Retina (tissue), 1 donor: ENCODE results near the gene HYDIN.
"Not testable (repeated sequence)": the region's sequence is repeated elsewhere in the genome, so short reads cannot be mapped to it uniquely, and the experiment has no call there.

Experiments used
- DNase-seq: peaks from one replicate; pipeline ENCODE4 v3.0.0-alpha.2; 2016

Gene HYDIN

DNA sequence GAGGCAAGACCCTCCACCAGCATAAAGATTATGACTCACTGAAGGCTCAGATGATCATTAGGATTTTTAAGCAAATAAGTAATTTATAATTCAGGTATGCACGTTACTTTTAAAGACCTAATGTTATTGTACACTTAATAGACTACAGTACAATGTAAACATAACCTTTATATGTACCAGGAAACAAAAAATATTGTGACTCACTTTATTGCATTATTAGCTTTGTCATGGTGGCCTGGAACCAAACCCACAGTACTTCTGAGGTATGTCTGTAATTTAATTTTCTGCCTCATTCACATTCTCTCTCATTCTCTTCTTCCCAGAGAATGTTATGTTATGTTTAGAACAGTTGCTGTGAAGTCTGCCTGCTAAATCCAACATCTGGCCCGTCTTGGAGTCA, 407.8 kb downstream of the HYDIN start:
- not testable (repeated sequence) for DNase-seq

- DNase-seq = not testable (repeated sequence)
Observed at GRCh38 chr16:70818088-70818487, 412.4 kb downstream of the HYDIN start.

DNA sequence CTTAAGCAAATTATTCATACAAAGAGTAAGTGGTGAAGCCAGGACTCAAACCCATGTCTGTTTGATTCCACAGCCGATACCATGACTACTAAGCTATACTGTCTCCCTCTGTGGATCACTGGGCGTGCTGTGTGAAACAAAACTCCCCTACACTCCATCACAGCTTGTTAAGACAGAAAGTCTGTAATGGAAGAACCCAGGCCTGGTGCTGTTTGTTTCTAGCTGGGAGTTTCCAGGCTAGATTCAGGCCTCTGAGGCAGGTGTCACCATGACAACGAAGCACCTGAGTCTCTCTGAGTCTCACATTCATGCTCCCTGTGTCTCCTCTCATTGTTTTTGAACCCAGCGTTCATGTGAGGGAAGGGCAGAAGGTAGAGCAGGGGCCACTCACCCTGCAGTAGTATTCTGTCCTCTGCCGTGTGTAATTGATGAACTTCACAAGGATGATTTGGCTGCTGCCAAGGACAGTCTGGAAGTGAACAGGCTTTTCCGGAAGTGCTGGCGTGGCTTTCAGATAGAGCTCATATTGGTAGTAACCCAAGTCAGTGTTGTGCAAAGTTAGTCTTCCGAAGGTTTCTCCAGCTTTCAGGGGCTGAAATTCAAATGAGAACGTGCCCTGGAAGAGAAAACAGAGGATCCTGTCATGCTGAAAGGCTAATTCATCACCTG, 421.0 kb downstream of the HYDIN start:
- DNase-seq = no peak

GRCh38 chr16:70808371-70808770, 422.2 kb downstream of the HYDIN start:
- DNase-seq = no peak

GRCh38 chr16:70805787-70806186, 424.7 kb downstream of the HYDIN start:
- DNase-seq = no peak

DNA sequence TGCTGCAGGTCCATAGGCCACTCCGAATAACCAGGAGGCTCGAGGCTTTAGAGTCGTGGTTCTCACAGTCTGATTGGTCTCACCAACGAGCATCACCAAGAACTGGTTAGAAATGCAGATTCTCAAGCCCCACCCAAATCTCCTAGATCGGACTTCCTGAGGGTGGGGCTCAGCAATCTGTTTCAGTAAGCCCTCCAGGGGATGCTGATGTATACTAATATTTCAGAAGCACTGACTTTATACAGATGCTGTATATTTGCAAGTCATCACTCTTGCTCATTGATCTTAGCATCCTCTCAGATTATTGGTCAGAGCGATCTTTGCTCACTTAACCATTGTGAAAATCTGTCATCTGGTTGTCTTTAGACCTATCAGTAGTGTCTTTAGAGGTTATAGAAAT, 425.1 kb downstream of the HYDIN start:
- no peak for DNase-seq

- no peak for DNase-seq
Observed at GRCh38 chr16:70804734-70805169, 425.8 kb downstream of the HYDIN start.

DNA sequence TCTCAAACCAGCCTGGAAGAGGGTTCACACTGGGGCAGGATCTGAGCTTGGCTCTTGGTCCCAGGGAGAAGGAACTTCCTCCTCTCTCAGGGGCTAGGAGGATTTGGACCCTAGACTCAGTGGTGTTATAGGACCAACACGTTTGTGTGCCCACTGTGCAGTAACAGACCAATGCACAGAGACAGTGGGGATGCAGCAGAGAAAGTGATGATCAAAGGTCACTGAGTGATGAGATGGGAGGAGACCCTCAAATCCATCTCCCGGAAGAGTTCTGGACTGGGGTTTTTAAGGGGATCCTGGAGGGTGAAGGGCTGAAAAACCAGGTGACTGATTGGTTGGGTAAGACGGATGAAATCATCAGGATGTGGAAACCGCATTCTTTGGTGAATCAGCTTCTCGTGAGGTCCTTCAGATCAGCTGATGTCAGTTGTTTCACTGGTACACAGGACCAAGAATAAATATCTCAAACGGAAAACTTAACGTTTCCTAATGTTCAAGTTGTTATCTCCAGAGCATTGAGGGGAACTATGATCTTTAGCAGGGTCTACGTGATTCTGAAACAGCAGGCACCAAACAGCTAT, 426.3 kb downstream of the HYDIN start:
- no peak for DNase-seq

DNA sequence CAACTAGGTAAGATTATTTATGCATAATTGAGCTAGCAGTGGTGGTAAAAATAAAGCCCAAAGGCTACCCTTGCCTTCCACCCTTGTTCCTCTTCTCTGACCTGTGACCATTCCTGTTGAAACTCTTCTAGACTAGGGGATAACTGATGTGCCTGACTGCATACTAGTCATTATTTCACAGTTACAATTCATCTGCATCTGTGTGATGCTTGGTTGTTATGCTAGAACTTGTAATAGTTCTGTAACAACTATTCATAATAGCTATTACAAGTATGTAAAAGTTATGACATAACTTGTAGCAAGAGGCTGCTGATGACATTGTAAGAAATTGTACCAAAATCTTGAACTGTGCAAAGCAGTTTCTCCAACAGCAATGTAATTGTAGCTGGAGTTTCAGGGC, 427.2 kb downstream of the HYDIN start:
- DNase-seq = no peak

DNA sequence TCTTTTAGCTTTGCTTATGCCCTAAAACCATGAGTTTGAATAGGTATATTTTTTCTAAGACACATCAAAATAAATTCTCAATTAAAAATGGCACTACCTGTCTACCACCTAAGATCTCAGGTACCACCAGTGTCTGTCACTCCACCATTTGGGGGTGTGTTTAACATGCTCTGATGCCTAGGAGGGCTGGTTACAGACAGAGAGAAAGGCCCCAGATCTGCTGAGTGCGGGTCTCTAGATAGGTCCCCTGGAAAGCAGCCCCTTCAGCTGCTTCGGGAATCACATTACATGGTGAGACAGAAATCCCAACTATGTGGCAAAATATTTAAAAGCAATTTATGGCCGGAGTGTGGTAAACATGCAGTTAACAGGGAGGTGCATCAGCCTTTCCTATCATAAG, 428.9 kb downstream of the HYDIN start:
- no peak for DNase-seq

GRCh38 chr16:70800781-70801480, 429.6 kb downstream of the HYDIN start, which contains the start of gene VAC14:
VAC14 (minus strand) TSS chr16:70801158; CDS start chr16:70800900, 258 bp downstream.
- peak; percentile 96 for DNase-seq

DNA sequence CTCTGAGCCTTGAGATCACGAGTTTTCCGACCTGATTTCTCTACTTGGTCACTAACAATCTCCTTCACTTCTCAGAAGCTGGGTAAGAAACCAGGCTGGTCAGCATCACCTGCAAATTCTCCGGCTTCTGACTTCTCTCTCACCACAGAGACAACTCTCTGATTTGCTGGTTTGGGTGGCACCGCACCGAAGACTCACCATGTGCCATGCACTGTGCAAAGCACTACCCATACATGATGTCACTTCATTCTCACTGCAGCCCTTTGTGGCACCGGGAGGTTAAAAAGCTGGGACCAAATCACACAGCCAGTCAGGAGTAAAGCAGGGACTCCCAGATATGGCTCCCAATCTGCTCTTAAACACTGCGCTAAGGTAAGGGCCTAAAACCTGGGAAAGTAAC, 430.2 kb downstream of the HYDIN start:
- DNase-seq = no peak

GRCh38 chr16:70796301-70796700, 434.2 kb downstream of the HYDIN start:
- DNase-seq = no peak

DNA sequence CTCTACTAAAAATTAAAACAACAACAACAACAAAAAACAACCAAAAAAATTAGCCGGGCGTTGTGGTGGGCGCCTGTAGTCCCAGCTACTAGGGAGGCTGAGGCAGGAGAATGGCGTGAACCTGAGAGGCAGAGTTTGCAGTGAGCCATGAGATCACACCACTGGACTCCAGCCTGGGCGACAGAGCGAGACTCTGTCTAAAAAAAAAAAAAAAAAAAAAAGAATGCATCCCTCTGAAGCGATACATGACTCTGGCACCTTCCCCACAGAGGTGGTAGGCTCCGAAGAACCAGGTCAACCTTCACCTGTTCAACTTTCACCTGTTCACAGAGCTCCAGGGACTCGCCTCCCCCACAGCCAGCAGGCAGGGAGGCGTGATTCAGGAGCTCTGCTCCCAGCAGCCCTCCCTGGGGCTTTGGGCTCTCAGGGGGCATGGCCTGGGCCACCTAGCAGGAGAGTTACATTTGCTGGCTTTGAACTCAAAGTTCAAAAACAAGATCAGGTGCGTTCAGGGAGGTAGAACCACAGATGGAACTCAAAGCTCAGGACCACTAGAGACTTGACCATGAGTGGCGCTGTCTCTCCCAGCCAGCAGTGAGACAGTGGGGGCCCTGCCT, 435.1 kb downstream of the HYDIN start:
- no peak for DNase-seq

DNA sequence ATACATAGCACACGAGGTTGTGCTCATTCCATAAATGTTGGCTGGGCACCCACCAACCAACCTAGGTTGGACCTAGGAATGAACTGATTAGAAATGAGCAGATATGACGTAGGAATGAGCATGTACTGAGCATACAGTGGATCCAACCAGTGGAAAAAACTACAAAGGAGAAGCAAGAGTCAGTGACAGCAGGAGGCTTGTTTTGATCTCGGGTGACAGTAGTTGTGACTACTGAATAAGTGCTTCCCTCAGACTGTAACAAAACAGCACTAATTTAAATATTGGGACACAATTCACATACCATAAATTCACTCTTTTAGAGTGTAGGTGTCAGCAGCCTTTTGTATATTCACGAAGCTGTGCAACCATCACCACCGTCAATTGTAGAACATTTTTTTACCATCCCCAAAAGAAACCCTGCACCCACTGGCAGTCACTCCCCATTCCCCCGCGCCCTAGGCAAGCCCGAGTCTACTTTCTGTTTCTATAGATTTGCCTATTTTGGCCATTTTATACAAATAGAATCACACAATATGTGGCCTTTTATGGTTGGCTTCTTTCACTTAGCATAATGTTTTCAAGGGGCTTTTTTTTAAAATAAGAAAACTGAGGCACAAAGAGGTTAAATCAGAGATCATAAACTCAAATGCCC, 436.5 kb downstream of the HYDIN start:
- DNase-seq = no peak

DNA sequence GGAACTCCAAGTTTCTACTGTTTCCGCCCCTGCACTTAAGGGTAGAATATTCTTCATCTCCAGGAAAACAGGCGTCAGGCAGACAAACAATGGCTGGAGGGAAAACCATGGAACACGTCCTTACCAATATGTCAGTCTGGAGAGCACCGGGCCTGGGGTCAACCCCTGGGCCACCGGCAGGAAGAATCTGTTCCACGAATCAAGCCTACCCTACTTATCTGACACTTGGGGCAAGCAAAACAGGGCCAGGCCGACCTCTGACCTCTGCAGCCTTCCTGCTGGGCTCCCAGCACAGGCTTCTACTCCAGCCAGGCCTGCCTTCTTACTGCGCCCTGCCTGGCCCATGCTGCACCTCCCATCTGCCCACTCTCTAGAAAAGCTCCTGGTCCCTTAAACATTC, 439.7 kb downstream of the HYDIN start:
- DNase-seq = no peak

GRCh38 chr16:70789595-70790447, 440.7 kb downstream of the HYDIN start:
- no peak for DNase-seq

- DNase-seq = no peak
Observed at GRCh38 chr16:70788668-70789594, 441.6 kb downstream of the HYDIN start.

- no peak for DNase-seq
Observed at GRCh38 chr16:70786020-70786755, 444.3 kb downstream of the HYDIN start.
